Head of caudate nucleus (tissue), 42 donors: ENCODE measurements around the gene ULK4.

Source experiments
- DNase-seq, 42 donors: peaks; one replicate each; pipeline versions ENCODE4 v3.0.0 to v3.0.0-alpha.2; 2020 to 2021; ENCODE audit warnings: mixed read lengths in 7 of 42
- intact Hi-C: fragments of 100-400 bp; cut with DNase I; formaldehyde crosslinking; loops from one replicate; pipeline ENCODE4 v1.15.0; 2022

ULK4 gene

DNA sequence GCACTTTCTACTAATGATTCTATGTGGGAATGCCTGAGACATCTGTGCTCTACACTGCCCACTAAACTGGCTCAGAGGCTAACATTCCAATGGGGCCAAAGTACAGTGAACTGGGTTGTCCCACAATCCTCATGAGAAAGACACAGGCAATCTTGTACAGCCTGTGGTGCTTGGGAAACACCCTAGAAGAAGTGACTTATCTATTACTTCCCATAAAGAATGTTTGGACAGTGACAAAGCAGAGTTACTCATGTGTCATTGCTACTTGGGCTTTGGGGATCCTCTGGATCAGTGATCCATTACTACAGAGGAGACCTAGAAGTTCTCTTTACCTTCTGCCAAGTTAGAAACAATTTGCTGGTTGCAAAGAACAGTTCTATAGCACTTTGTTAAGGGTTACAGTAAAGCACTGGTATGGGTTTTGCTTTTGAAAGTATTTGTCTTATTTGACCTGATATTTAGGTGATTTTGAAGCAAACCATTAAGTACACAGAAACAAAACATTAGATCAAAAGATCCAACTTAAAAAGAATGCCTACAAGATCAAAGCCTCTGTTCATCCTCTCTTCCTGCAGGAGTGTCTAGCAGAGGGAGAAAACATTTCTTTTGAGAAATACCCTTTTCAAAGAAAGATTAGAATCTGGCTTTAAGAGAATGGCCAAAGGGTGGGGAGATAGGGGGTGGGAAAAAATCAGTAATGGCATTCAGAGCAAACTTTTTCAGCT is 686.8 kb downstream of the ULK4 start:
- DNase-seq, result no peak
- intact Hi-C loops, result no loop called here

- intact Hi-C loops, result no loop called here
- DNase-seq, result no peak
These were observed 689.2 kb downstream of the ULK4 start for GRCh38 chr3:41272667-41273066.

GRCh38 chr3:41267975-41268640 is 693.8 kb downstream of the ULK4 start:
- intact Hi-C loops, result no loop called here

DNA sequence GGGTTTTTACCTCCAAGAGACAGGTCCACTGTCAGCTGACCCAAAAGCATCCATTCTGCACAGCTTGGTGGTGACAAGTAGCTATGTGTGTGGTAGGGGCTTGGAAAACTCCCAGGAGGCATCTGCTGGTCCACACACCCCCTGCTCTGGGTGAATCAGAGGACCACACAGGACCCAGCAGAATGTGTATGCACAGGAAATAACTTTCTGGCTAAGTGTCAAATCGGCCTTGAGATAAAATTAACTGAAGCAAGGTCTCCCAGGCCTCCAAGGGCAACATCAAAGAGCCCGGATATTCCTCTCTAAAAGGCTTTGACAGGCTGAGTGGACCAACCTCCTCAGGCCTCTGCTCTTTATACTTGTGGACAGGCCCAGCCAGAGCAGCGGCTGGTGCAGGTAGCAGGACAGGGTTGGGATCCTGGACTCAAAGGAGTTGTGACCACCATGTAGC is 696.1 kb downstream of the ULK4 start:
- intact Hi-C loops, result no loop called here
- no peak for DNase-seq

More at GRCh38 chr3:41267975-41268640, 693.8 kb downstream of the ULK4 start:
- no peak for DNase-seq

- DNase-seq, result no peak
- intact Hi-C loops, result no loop called here
These were observed 696.8 kb downstream of the ULK4 start for GRCh38 chr3:41265011-41265545.

DNA sequence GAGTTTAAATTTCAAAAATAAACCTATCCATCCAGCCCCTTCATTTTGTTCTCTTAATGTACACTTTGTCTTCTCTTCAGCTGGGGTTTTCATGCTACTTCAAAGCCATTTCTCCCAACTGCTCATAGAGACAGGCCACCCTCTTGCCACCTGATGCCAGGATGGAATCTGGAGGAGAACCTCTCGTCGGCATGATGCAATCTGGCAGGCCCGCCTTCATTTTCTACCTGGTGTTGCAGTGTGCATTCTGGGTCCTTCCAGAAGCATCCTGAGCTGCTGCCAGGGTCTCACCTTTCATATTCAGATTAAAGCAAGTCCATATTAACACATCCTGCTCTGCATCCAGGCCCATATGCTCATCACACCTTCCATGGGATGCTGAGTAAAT is 701.8 kb downstream of the ULK4 start:
- DNase-seq, result no peak
- intact Hi-C loops, result no loop called here

DNA sequence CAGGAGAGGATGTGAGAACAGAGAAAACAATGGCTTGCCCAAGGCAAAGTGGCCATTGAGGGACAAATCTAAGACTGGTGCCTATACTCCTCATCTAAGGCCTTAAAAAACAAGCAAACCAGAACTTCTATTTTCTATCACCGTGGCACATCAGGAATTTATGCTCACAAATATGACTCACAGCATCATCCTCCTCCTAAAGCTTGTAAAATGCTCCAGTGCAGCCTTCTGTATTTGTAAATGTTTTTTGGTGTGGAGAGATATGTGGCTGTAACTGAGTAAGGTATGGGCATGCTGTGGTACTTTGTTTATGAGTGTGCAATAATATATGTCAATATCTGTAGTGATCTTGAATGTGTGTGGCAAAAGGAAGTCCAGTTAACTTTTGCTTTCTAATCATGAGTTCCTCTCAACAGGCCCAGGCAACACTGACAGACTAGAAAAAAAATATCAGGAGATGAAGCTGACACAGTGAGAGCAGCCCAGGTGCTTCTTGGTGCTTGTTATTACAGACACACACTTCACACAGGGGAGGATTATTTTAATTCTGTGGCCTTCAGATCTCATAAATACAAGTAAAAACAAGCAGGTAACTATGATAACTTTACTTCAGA is 702.3 kb downstream of the ULK4 start:
- intact Hi-C loops, result no loop called here
- DNase-seq, result no peak

- intact Hi-C loops, result no loop called here
- no peak for DNase-seq
These were observed 703.6 kb downstream of the ULK4 start for GRCh38 chr3:41258239-41258800.

DNA sequence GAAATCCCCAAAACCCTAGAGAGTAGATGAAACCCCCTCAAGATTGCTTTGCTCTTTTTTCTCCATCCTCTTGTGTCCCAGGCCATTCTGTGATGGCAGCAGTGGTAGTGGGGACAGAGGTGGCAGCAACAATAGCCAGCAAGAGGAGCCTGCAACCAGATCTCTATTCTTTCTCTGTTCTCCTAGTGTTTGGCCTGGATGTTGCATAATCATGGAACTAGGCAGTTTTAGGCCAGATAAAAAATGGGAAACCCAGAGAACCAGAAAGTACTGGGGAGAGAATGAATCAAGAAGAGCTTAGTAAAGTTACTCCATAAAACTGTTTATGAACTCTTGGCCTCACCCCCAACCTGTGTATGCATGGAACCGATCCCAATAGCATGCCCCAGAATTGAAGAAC is 710.3 kb downstream of the ULK4 start:
- intact Hi-C loops, result no loop called here
- no peak for DNase-seq

DNA sequence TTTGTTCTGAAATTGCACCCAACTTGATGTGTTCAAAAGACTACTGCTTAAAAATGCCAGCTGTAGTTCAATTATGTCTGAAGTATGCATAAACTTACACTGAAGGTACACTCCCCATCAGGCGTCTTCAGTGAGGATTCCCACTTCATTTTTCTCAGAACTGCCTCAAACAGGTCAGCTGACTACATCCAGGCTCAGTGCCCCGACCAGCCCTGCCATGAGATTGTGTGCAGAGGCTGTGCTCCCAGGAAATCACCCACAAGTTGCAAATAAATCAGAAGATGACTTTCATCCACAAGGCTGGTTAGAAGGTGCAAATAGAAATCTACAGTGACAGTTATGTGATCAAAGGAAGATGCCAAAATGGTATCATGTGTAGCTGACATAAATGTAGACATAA is 711.1 kb downstream of the ULK4 start:
- no peak for DNase-seq
- intact Hi-C loops, result no loop called here

DNA sequence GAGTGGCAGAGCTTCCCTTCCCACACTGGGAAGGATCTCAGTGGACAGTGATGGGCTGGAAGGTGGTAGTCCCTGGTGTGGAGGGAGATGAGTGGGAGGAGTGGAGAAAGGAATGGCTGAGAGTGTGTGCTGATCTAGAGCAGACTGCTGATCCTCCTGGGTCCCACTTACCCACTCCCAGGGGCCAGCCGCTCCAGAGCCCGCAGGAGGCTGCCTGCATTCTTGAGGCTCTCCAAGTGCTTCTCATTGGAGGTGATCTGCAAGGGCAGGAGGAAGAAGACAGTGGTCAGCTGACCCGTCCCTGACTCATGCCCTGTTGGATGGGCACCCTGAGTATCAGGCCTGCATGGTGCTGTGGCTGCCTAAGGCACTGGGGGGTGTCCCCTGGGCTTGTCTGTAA is 712.6 kb downstream of the ULK4 start:
- no peak for DNase-seq
- intact Hi-C loops, result no loop called here

DNA sequence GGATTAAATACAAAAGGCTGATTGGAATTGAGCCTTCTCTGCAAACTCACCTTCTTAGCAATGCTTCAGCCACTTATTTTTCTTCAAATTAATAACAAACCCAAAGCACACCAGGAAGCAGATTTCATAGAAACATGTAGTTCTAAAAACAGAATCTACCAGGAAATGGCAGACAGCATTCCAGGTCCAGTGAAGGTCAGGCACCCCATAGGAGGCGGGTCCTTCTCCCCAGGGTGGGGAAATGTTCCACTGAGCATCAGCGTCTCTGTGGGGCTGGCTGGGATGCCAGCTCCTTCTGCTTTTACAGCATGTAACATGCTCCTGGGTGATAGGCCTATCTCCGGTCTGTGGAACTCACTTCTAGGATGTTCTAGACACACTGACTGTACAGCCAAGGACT is 713.4 kb downstream of the ULK4 start:
- DNase-seq, result no peak
- intact Hi-C loops, result no loop called here

DNA sequence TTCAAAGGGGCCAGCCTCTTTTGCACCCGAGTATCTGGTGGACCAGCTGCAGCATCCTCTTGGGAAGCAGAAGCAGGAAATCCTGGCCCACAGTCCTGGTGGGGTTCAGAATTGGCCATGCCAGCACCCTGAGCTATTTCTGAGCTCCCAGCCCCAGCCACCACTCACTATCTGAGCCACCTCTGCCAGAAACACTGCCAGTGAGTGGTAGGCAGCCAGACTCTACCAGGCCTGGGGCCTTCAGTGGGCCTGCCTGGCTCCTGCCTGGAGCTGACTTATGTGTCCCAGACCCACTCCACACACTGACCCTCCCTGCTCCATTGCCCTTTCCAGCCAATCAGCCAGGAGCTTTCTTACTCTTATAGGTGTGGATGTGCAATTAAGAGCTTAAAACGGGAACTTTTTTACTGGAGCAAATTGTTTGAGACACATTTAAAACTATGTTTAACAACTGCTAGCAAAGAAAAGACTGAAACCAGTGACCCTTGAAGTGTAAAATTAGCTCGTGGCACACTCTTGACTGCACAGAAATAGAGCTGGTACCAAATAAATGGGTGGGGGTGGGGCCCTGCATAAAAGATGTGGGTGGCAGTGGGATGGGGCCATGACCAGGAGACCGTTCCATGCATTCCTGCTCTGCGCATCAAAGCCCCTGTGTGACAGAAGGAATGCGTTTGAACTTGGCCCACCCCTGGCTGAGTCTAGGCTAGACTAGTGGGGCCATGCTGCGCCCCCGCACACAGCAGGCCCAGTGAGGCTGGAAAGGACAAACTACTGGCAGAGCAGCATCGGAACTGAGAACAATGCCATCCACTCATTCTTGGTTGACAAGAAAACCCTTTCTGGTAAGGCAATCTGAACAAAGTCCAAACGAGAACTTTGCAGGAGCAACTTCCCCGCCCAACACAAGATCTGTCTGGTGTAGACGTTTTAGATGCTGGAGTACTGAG is 714.6 kb downstream of the ULK4 start:
- peak in 8 of 42 donors; percentile 20 to 53 (median 44) for DNase-seq
- intact Hi-C loops, result no loop called here

- no peak for DNase-seq
- intact Hi-C loops, result no loop called here
These were observed 717.1 kb downstream of the ULK4 start for GRCh38 chr3:41244620-41245336.

DNA sequence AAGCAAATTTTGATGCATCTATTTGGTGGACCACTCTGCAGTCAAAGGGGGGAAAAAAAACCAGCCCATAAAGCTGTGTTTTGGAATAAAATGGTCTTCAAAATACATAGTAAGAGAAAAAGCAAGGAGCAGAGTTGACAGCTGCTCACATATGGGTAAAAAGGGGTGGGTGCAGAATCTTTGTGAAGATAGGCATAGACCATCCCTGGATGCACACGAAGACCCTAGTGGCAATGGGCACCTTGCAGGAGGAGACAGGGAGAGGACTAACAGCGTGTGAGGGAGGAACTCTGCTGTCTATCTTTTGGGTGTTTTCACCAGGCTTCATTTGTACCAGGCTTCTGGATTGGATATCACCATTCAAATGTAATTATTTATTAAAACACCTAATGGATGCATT is 718.7 kb downstream of the ULK4 start:
- no peak for DNase-seq
- intact Hi-C loops, result no loop called here

GRCh38 chr3:41241800-41242571 is 719.9 kb downstream of the ULK4 start:
- no peak for DNase-seq
- intact Hi-C loops, result no loop called here

- intact Hi-C loops, result no loop called here
These were observed 720.7 kb downstream of the ULK4 start for GRCh38 chr3:41241161-41241560.

More at GRCh38 chr3:41241161-41241560, 720.7 kb downstream of the ULK4 start:
- DNase-seq, result no peak
